IMR-90 (cell line): ENCODE results near the gene PHOSPHO2.

Experiments
- MAFK ChIP-seq: IDR thresholded peaks from 2 replicates; pipeline ENCODE4 v1.6.1; 2012; ENCODE audit warnings: low read depth, low read length, improper control_type of control experiment
- MXI1 ChIP-seq: IDR thresholded peaks from 2 replicates; pipeline ENCODE4 v1.6.1; 2012; ENCODE audit warnings: low read depth, mild to moderate bottlenecking, low read length, moderate library complexity, borderline replicate concordance
- NFE2L2 ChIP-seq: fragments of 150-350 bp; IDR thresholded peaks from 2 replicates; pipeline ENCODE4 v1.6.1; 2016; ENCODE audit warnings: low read depth, mild to moderate bottlenecking, low read length
- POLR2A ChIP-seq: IDR thresholded peaks from 2 replicates; pipeline ENCODE4 v1.6.1; 2012; ENCODE audit warnings: mild to moderate bottlenecking, low read depth, low read length
- RAD21 ChIP-seq: IDR thresholded peaks from 2 replicates; pipeline ENCODE4 v1.6.1; 2012; ENCODE audit warnings: low read length, improper control_type of control experiment
- TF ChIP-seq, protein P1 (sequence below): conservative IDR thresholded peaks from 2 replicates; pipeline ENCODE4 v1.5.1; 2012; ENCODE audit warnings: mild to moderate bottlenecking, low read depth, low read length, improper control_type of control experiment
- TF ChIP-seq, protein P2 (sequence below): fragments of 150-350 bp; IDR thresholded peaks from 2 replicates; pipeline ENCODE4 v1.6.1; 2017; ENCODE audit warnings: mild to moderate bottlenecking, antibody characterized with exemption, low read length, low read depth
- TF ChIP-seq, protein P3 (sequence below): fragments of 150-350 bp; IDR thresholded peaks from 2 replicates; pipeline ENCODE4 v1.6.1; 2016; ENCODE audit warnings: low read depth, mild to moderate bottlenecking, low read length, moderate library complexity, borderline replicate concordance

- TF ChIP-seq, protein P1, sequence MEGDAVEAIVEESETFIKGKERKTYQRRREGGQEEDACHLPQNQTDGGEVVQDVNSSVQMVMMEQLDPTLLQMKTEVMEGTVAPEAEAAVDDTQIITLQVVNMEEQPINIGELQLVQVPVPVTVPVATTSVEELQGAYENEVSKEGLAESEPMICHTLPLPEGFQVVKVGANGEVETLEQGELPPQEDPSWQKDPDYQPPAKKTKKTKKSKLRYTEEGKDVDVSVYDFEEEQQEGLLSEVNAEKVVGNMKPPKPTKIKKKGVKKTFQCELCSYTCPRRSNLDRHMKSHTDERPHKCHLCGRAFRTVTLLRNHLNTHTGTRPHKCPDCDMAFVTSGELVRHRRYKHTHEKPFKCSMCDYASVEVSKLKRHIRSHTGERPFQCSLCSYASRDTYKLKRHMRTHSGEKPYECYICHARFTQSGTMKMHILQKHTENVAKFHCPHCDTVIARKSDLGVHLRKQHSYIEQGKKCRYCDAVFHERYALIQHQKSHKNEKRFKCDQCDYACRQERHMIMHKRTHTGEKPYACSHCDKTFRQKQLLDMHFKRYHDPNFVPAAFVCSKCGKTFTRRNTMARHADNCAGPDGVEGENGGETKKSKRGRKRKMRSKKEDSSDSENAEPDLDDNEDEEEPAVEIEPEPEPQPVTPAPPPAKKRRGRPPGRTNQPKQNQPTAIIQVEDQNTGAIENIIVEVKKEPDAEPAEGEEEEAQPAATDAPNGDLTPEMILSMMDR, result no peak
- no peak for TF ChIP-seq POLR2A
- TF ChIP-seq, protein P2, sequence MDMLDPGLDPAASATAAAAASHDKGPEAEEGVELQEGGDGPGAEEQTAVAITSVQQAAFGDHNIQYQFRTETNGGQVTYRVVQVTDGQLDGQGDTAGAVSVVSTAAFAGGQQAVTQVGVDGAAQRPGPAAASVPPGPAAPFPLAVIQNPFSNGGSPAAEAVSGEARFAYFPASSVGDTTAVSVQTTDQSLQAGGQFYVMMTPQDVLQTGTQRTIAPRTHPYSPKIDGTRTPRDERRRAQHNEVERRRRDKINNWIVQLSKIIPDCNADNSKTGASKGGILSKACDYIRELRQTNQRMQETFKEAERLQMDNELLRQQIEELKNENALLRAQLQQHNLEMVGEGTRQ, result no peak
- TF ChIP-seq, protein P3, sequence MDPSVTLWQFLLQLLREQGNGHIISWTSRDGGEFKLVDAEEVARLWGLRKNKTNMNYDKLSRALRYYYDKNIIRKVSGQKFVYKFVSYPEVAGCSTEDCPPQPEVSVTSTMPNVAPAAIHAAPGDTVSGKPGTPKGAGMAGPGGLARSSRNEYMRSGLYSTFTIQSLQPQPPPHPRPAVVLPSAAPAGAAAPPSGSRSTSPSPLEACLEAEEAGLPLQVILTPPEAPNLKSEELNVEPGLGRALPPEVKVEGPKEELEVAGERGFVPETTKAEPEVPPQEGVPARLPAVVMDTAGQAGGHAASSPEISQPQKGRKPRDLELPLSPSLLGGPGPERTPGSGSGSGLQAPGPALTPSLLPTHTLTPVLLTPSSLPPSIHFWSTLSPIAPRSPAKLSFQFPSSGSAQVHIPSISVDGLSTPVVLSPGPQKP, result no peak
- TF ChIP-seq MAFK, result no peak
- TF ChIP-seq MXI1, result no peak
- no peak for TF ChIP-seq NFE2L2
- no peak for TF ChIP-seq RAD21
These were observed 11.7 kb downstream of the PHOSPHO2 start for GRCh38 chr2:169705927-169706326.
